ENCODE data around the gene CIPC.

CIPC gene

GRCh38 chr14:77128414-77128891 lies 30.4 kb downstream of the CIPC start:
- DNase-seq: no peak

GRCh38 chr14:77130386-77130785 lies 32.3 kb downstream of the CIPC start:
- DNase-seq: no peak

- DNase-seq: no peak
Measured at GRCh38 chr14:77131206-77131605, 33.1 kb downstream of the CIPC start.

- no peak for DNase-seq
Measured at GRCh38 chr14:77131871-77132486, 33.9 kb downstream of the CIPC start.

GRCh38 chr14:77133720-77134338 lies 35.8 kb downstream of the CIPC start:
- no peak for DNase-seq

- DNase-seq: no peak
Measured at GRCh38 chr14:77139022-77139421, 41.0 kb downstream of the CIPC start.

- DNase-seq: no peak
Measured at GRCh38 chr14:77139540-77140358, 41.7 kb downstream of the CIPC start.

- no peak for DNase-seq
Measured at GRCh38 chr14:77140359-77141213, 42.5 kb downstream of the CIPC start.

GRCh38 chr14:77141214-77142004 lies 43.4 kb downstream of the CIPC start, which contains the start of gene ZDHHC22:
Gene ZDHHC22 (minus strand): TSS chr14:77141791. CDS start chr14:77139738, 2,053 bp downstream.
- DNase-seq: peak; percentile 24

- no peak for DNase-seq
Measured at GRCh38 chr14:77142005-77142800, 44.1 kb downstream of the CIPC start.

- no peak for DNase-seq
Measured at GRCh38 chr14:77143071-77143470, 45.0 kb downstream of the CIPC start.

GRCh38 chr14:77144412-77145115 lies 46.5 kb downstream of the CIPC start:
- no peak for DNase-seq

- no peak for DNase-seq
Measured at GRCh38 chr14:77145975-77146740, 48.1 kb downstream of the CIPC start.

- DNase-seq: no peak
Measured at GRCh38 chr14:77148510-77149231, 50.6 kb downstream of the CIPC start.

GRCh38 chr14:77151245-77151644 lies 53.2 kb downstream of the CIPC start:
- DNase-seq: no peak

GRCh38 chr14:77151918-77152588 lies 54.0 kb downstream of the CIPC start:
- DNase-seq: peak; percentile 61

GRCh38 chr14:77153802-77154201 lies 55.7 kb downstream of the CIPC start:
- no peak for DNase-seq

GRCh38 chr14:77154421-77154820 lies 56.4 kb downstream of the CIPC start:
- DNase-seq: peak; percentile 47
